HCT116 (cell line): ENCODE measurements around the gene CNOT10. TPM values are rescaled to one million over a fixed set of nuclear protein-coding genes. Genes with fewer than 3 reads are reported as not detected.

Experiments used
- ATAC-seq: fragments of 200-7000 bp; cut with Tn5 transposase; 2 replicates; pipeline ENCODE4 v1.9.1; 2020; ENCODE audit warnings: mild to moderate bottlenecking, moderate library complexity
- BruUV-seq: library from RNA; stranded (reverse); fragments of 400-500 nt; replicated peaks from 2 replicates; lab custom pipeline; 2021; lab: Mats Ljungman, UMichigan
- CTCF ChIA-PET: fragments of 300-600 bp; sonication (Branson Sonifier 250); formaldehyde crosslinking; loops from one replicate; lab custom pipeline; 2021; ENCODE audit warnings: antibody characterized with exemption; lab: Charles Lee
- POLR2A ChIA-PET: fragments of 300-600, 350-600 bp; sonication (Branson Sonifier 250); formaldehyde crosslinking; loops from one replicate; lab custom pipeline; 2021; ENCODE audit warnings: antibody characterized with exemption; lab: Charles Lee
- RAD21 ChIA-PET, 2 experiments: fragments of 300-600 bp; sonication (Branson Sonifier 250); formaldehyde crosslinking; loops; one replicate each; lab custom pipeline; 2023; ENCODE audit warnings: low total read pairs in 2 of 2; ENCODE audit not compliant: uncharacterized antibody in 2 of 2, unreplicated experiment in 2 of 2, low non-redundant PET in 1 of 2; lab: Charles Lee
- DNase-seq: peaks from one replicate; pipeline ENCODE4 v3.0.0-alpha.2; 2010; ENCODE audit warnings: low read depth, low spot score
- H2AFZ ChIP-seq: fragments of 200-600 bp; shearing (Covaris generic), sonication (generic); 2 replicates; pipeline ENCODE4 v1.6.1; 2017; ENCODE audit warnings: low read depth, mixed run types, mixed read lengths, antibody characterized with exemption, low read length; ENCODE audit not compliant: poor library complexity, severe bottlenecking
- H3K27ac ChIP-seq: 2 replicates; pipeline ENCODE4 v1.5.1; 2012; ENCODE audit warnings: low read depth, low read length
- H3K27me3 ChIP-seq: fragments of 200-600 bp; sonication (generic); 2 replicates; pipeline ENCODE4 v1.6.1; 2016; ENCODE audit warnings: mixed run types, low read length, mixed read lengths; ENCODE audit not compliant: insufficient read depth
- H3K36me3 ChIP-seq, 2 experiments: fragments of 200-500 bp in 1 of 2; fragments of 200-600 bp in 1 of 2; sonication (Bioruptor generic) in 1 of 2; sonication (generic) in 1 of 2; 2 replicates each; pipeline versions ENCODE4 v1.5.1 to v1.6.1; 2014 to 2016; ENCODE audit warnings: low read length in 2 of 2, inconsistent platforms in 1 of 2, mixed read lengths in 1 of 2, mixed run types in 1 of 2; ENCODE audit not compliant: insufficient read depth in 2 of 2, control insufficient read depth in 1 of 2
- H3K4me1 ChIP-seq, 2 experiments: fragments of 200-600 bp in 1 of 2; sonication (generic) in 1 of 2; 2 replicates each; pipeline versions ENCODE4 v1.5.1 to v1.6.1; 2012 to 2017; ENCODE audit warnings: low read length in 2 of 2, inconsistent platforms in 1 of 2, mild to moderate bottlenecking in 1 of 2, mixed read lengths in 1 of 2, mixed run types in 1 of 2, moderate library complexity in 1 of 2; ENCODE audit not compliant: insufficient read depth in 2 of 2, control insufficient read depth in 1 of 2
- H3K4me2 ChIP-seq: fragments of 200-600 bp; sonication (generic); 2 replicates; pipeline ENCODE4 v1.6.1; 2017; ENCODE audit warnings: mixed run types, low read length, mixed read lengths
- H3K4me3 ChIP-seq, 2 experiments: fragments of 200-600 bp in 1 of 2; sonication (generic) in 1 of 2; replicated peaks in 1 of 2; 2 replicates each; pipeline ENCODE4 v1.5.1; 2011 to 2016; ENCODE audit warnings: low read length in 2 of 2, control low read depth in 1 of 2, low read depth in 1 of 2, mild to moderate bottlenecking in 1 of 2, mixed read lengths in 1 of 2, mixed run types in 1 of 2
- H3K79me2 ChIP-seq: fragments of 200-600 bp; sonication (generic); 2 replicates; pipeline ENCODE4 v1.6.1; 2017; ENCODE audit warnings: mild to moderate bottlenecking, mixed run types, low read length, moderate library complexity, mixed read lengths; ENCODE audit not compliant: insufficient read depth
- H3K9ac ChIP-seq: fragments of 200-600 bp; sonication (generic); 2 replicates; pipeline ENCODE4 v1.6.1; 2016; ENCODE audit warnings: low read length, mixed read lengths
- H3K9me2 ChIP-seq: fragments of 200-600 bp; sonication (generic), shearing (Covaris generic); 2 replicates; pipeline ENCODE4 v1.6.1; 2017; ENCODE audit warnings: mixed run types, mild to moderate bottlenecking, moderate library complexity; ENCODE audit not compliant: insufficient read depth
- H3K9me3 ChIP-seq, 2 experiments: fragments of 200-500 bp in 1 of 2; fragments of 200-600 bp in 1 of 2; sonication (Bioruptor generic) in 1 of 2; sonication (generic) in 1 of 2; 2 replicates each; pipeline ENCODE4 v1.6.1; 2014 to 2017; ENCODE audit warnings: low read length in 2 of 2, mixed read lengths in 2 of 2, inconsistent platforms in 1 of 2, low read depth in 1 of 2, mild to moderate bottlenecking in 1 of 2, mixed run types in 1 of 2, moderate library complexity in 1 of 2; ENCODE audit not compliant: control insufficient read depth in 1 of 2, insufficient read depth in 1 of 2
- H4K20me1 ChIP-seq: fragments of 200-600 bp; sonication (generic), shearing (Covaris generic); 2 replicates; pipeline ENCODE4 v1.6.1; 2017; ENCODE audit warnings: mixed run types, mild to moderate bottlenecking, moderate library complexity; ENCODE audit not compliant: insufficient read depth
- CBX3 ChIP-seq: IDR thresholded peaks from 2 replicates; pipeline ENCODE4 v1.6.1; 2012; ENCODE audit warnings: low read depth
- CEBPB ChIP-seq: IDR thresholded peaks from 2 replicates; pipeline ENCODE4 v1.6.1; 2012; ENCODE audit warnings: low read depth
- ELF1 ChIP-seq: IDR thresholded peaks from 2 replicates; pipeline ENCODE4 v1.6.1; 2012; ENCODE audit warnings: low read depth, borderline replicate concordance
- EZH2 ChIP-seq: fragments of 200-600 bp; sonication (generic); IDR thresholded peaks from 2 replicates; pipeline ENCODE4 v1.6.1; 2017; ENCODE audit warnings: antibody characterized with exemption, mixed run types
- EZH2phosphoT487 ChIP-seq: fragments of 200-600 bp; IDR thresholded peaks from 2 replicates; pipeline ENCODE4 v1.6.1; 2018; ENCODE audit warnings: antibody characterized with exemption, borderline replicate concordance
- FOSL1 ChIP-seq: IDR thresholded peaks from 2 replicates; pipeline ENCODE4 v1.6.1; 2012; ENCODE audit warnings: low read depth
- JUND ChIP-seq: IDR thresholded peaks from 2 replicates; pipeline ENCODE4 v1.6.1; 2012
- MAX ChIP-seq: IDR thresholded peaks from 2 replicates; pipeline ENCODE4 v1.6.1; 2012
- POLR2A ChIP-seq: IDR thresholded peaks from 2 replicates; pipeline ENCODE4 v1.7.0; 2011; ENCODE audit warnings: borderline replicate concordance; ENCODE audit not compliant: insufficient read depth, insufficient read length; ENCODE audit errors: extremely low read depth
- RAD21 ChIP-seq: IDR thresholded peaks from 2 replicates; pipeline ENCODE4 v1.6.1; 2012; ENCODE audit warnings: low read depth, mild to moderate bottlenecking
- SP1 ChIP-seq: IDR thresholded peaks from 2 replicates; pipeline ENCODE4 v1.6.1; 2012; ENCODE audit warnings: low read depth
- SRF ChIP-seq: IDR thresholded peaks from 2 replicates; pipeline ENCODE4 v1.6.1; 2012; ENCODE audit warnings: low read depth
- TCF7L2 ChIP-seq: IDR thresholded peaks from 2 replicates; pipeline ENCODE4 v1.7.0; 2011; ENCODE audit warnings: borderline replicate concordance, inconsistent platforms; ENCODE audit not compliant: insufficient read depth, insufficient read length; ENCODE audit errors: extremely low read depth
- YY1 ChIP-seq: IDR thresholded peaks from 2 replicates; pipeline ENCODE4 v1.6.1; 2011; ENCODE audit warnings: low read length, low read depth, moderate library complexity, mild to moderate bottlenecking; ENCODE audit not compliant: insufficient replicate concordance; ENCODE audit errors: extremely low read depth
- ZBTB33 ChIP-seq: IDR thresholded peaks from 2 replicates; pipeline ENCODE4 v1.6.1; 2011; ENCODE audit warnings: mild to moderate bottlenecking, low read length, moderate library complexity; ENCODE audit not compliant: insufficient replicate concordance; ENCODE audit errors: extremely low read depth
- ZFX ChIP-seq: fragments of 450-650 bp; IDR thresholded peaks from 2 replicates; pipeline ENCODE4 v1.6.1; 2017
- intact Hi-C: fragments of 100-400 bp; cut with micrococcal nuclease; formaldehyde crosslinking; loops from 2 replicates; pipeline ENCODE4 v1.10.0; 2022
- total RNA-seq: library from RNA; stranded (reverse); gene quantifications from one replicate; pipeline ENCODE4 v1.2.1, GENCODE V29; 2021; ENCODE audit not compliant: unreplicated experiment
- TF ChIP-seq, protein P1 (sequence below): IDR thresholded peaks from 2 replicates; pipeline ENCODE4 v1.6.1; 2012; ENCODE audit warnings: low read depth
- TF ChIP-seq, protein P2 (sequence below), 3 experiments: fragments of 200-600 bp in 1 of 3; sonication (generic) in 1 of 3; IDR thresholded peaks in 2 of 3; conservative IDR thresholded peaks in 1 of 3; 2 replicates each; pipeline ENCODE4 v1.5.1; 2012 to 2017; ENCODE audit warnings: low read depth in 2 of 3, low read length in 2 of 3, antibody characterized with exemption in 1 of 3, borderline replicate concordance in 1 of 3, control low read depth in 1 of 3, mild to moderate bottlenecking in 1 of 3, mixed read lengths in 1 of 3, mixed run types in 1 of 3, moderate library complexity in 1 of 3; ENCODE audit not compliant: insufficient read depth in 1 of 3
- TF ChIP-seq, protein P3 (sequence below): IDR thresholded peaks from 2 replicates; pipeline ENCODE4 v1.6.1; 2012

CNOT10 gene
- total RNA-seq, 1 experiment from 2014 or later: 47.4 TPM

GRCh38 chr3:32644380-32644779 is 40.6 kb upstream of the CNOT10 start:
- Histone ChIP-seq H3K9me2 (no peaks in the 10 kb centered on the region), H3K27me3 (no peaks in the 10 kb centered on the region), H2AFZ (no peak overlapping the region), H3K36me3 (no peaks in the 10 kb centered on the region), H3K9ac (no peak overlapping the region), H3K27ac (no peak overlapping the region), H3K79me2 (no peaks in the 10 kb centered on the region), H3K4me2 (no peak overlapping the region), H3K9me3 (no peaks in the 10 kb centered on the region), H3K4me1 (no peaks in the 10 kb centered on the region), H3K4me3 (no peak overlapping the region), H4K20me1 (no peaks in the 10 kb centered on the region)
- intact Hi-C loops: no loop called here
- ChIA-PET CTCF (no interaction called here), RAD21 (no interaction called here), POLR2A (no interaction called here)
- DNase-seq: no peak
- TF ChIP-seq, protein P1, sequence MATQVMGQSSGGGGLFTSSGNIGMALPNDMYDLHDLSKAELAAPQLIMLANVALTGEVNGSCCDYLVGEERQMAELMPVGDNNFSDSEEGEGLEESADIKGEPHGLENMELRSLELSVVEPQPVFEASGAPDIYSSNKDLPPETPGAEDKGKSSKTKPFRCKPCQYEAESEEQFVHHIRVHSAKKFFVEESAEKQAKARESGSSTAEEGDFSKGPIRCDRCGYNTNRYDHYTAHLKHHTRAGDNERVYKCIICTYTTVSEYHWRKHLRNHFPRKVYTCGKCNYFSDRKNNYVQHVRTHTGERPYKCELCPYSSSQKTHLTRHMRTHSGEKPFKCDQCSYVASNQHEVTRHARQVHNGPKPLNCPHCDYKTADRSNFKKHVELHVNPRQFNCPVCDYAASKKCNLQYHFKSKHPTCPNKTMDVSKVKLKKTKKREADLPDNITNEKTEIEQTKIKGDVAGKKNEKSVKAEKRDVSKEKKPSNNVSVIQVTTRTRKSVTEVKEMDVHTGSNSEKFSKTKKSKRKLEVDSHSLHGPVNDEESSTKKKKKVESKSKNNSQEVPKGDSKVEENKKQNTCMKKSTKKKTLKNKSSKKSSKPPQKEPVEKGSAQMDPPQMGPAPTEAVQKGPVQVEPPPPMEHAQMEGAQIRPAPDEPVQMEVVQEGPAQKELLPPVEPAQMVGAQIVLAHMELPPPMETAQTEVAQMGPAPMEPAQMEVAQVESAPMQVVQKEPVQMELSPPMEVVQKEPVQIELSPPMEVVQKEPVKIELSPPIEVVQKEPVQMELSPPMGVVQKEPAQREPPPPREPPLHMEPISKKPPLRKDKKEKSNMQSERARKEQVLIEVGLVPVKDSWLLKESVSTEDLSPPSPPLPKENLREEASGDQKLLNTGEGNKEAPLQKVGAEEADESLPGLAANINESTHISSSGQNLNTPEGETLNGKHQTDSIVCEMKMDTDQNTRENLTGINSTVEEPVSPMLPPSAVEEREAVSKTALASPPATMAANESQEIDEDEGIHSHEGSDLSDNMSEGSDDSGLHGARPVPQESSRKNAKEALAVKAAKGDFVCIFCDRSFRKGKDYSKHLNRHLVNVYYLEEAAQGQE: no peak
- no peak for TF ChIP-seq SRF
- TF ChIP-seq CEBPB: no peak
- no peak for TF ChIP-seq MAX
- TF ChIP-seq EZH2phosphoT487: no peak
- no peak for TF ChIP-seq CBX3
- no peak for TF ChIP-seq FOSL1
- no peak for TF ChIP-seq YY1
- TF ChIP-seq ELF1: no peak
- no peak for TF ChIP-seq SP1
- no peak for TF ChIP-seq RAD21
- no peak for TF ChIP-seq ZBTB33
- no peak for TF ChIP-seq POLR2A
- no peak for TF ChIP-seq EZH2
- TF ChIP-seq, protein P2, sequence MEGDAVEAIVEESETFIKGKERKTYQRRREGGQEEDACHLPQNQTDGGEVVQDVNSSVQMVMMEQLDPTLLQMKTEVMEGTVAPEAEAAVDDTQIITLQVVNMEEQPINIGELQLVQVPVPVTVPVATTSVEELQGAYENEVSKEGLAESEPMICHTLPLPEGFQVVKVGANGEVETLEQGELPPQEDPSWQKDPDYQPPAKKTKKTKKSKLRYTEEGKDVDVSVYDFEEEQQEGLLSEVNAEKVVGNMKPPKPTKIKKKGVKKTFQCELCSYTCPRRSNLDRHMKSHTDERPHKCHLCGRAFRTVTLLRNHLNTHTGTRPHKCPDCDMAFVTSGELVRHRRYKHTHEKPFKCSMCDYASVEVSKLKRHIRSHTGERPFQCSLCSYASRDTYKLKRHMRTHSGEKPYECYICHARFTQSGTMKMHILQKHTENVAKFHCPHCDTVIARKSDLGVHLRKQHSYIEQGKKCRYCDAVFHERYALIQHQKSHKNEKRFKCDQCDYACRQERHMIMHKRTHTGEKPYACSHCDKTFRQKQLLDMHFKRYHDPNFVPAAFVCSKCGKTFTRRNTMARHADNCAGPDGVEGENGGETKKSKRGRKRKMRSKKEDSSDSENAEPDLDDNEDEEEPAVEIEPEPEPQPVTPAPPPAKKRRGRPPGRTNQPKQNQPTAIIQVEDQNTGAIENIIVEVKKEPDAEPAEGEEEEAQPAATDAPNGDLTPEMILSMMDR (IDR thresholded peaks at IDR 0.05 in 2 of 3, conservative IDR thresholded peaks at IDR 0.05 in 1 of 3; ENCODE audit: borderline replicate concordance in 1 of 3, insufficient read depth in 1 of 3, low read depth in 2 of 3, low read length in 2 of 3): no peak
- TF ChIP-seq ZFX: no peak
- no peak for TF ChIP-seq TCF7L2
- TF ChIP-seq, protein P3, sequence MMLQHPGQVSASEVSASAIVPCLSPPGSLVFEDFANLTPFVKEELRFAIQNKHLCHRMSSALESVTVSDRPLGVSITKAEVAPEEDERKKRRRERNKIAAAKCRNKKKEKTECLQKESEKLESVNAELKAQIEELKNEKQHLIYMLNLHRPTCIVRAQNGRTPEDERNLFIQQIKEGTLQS: no peak
- no peak for TF ChIP-seq JUND
- ATAC-seq: no peak
- no TSS peak for BruUV-seq
